Measurements from ENCODE around the gene CALHM6. TPM values are rescaled to one million over a fixed set of nuclear protein-coding genes. Genes with fewer than 3 reads are reported as not detected.

The CALHM6 gene
- total RNA-seq, 4 donors from 2014 or later, result 0.76 to 4.1 (median 1.2) TPM; not detected in 1

DNA sequence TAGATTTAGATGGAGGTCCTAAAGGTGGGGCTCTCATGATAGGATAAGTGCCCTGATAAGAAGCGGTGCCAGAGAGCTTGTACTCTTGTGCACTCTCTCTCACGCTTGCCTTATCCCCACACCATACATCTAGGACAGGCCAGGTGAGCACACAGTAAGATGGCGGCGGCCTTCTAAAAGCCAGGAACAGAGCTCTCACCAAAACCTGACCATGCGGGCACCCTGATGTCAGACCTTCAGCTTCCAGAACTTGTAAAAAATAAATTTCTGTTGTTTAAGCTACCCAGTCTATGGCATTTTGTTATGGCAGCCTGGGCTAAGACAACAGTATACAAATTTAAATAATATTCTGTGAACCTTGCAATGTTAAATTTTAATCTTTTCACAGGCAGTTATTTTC lies 40.8 kb upstream of the CALHM6 start:
- TF ChIP-seq POLR2A (IDR thresholded peaks at IDR 0.05) (no peak), EP300 (IDR thresholded peaks at IDR 0.05) (no peak), POLR2AphosphoS5 (IDR thresholded peaks at IDR 0.05) (no peak)
- H3K27ac ChIP-seq, result no peak overlapping the region
- no peak overlapping the region for H3K4me3 ChIP-seq
- 97% methylated on average over 5 of the region's 5 CpGs for WGBS
- DNase-seq (ENCODE audit: low spot score in 2 of 2), result no peak
- no peaks in the 10 kb centered on the region for H3K9me3 ChIP-seq
- no peaks in the 10 kb centered on the region for H3K27me3 ChIP-seq
- no peaks in the 10 kb centered on the region for H3K36me3 ChIP-seq
- H3K4me1 ChIP-seq, result peaks cover 5% of the 10 kb centered on the region

DNA sequence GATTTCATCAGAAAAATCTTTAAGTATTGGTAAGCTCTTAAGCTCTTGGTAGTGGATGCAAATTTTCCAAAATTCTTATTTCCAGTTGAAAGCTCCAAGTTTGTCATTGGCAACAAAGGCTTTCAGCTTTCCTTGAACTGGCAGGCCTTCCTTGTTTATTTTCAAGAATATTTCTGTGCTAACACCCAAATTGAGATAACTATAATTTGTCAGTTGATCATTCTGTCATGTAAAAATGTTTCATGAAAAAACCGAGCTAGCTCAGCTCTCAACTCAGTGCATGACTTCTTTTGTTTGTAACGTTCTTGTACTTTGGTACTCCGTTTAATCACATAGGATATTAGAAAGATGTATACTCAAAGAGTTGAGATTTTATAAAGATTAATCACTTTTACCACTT lies 38.9 kb upstream of the CALHM6 start:
- H3K4me1 ChIP-seq, result peaks cover 5% of the 10 kb centered on the region
- H3K4me3 ChIP-seq, result no peak overlapping the region
- peaks cover 2% of the 10 kb centered on the region for H3K36me3 ChIP-seq
- 75% methylated on average over 3 of the region's 3 CpGs for WGBS
- no peaks in the 10 kb centered on the region for H3K27me3 ChIP-seq
- DNase-seq (ENCODE audit: low spot score in 2 of 2), result no peak
- TF ChIP-seq, protein P1, sequence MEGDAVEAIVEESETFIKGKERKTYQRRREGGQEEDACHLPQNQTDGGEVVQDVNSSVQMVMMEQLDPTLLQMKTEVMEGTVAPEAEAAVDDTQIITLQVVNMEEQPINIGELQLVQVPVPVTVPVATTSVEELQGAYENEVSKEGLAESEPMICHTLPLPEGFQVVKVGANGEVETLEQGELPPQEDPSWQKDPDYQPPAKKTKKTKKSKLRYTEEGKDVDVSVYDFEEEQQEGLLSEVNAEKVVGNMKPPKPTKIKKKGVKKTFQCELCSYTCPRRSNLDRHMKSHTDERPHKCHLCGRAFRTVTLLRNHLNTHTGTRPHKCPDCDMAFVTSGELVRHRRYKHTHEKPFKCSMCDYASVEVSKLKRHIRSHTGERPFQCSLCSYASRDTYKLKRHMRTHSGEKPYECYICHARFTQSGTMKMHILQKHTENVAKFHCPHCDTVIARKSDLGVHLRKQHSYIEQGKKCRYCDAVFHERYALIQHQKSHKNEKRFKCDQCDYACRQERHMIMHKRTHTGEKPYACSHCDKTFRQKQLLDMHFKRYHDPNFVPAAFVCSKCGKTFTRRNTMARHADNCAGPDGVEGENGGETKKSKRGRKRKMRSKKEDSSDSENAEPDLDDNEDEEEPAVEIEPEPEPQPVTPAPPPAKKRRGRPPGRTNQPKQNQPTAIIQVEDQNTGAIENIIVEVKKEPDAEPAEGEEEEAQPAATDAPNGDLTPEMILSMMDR (IDR thresholded peaks at IDR 0.05), result no peak
- no peak for TF ChIP-seq POLR2AphosphoS5 (IDR thresholded peaks at IDR 0.05)
- no peak for TF ChIP-seq POLR2A (IDR thresholded peaks at IDR 0.05)
- TF ChIP-seq EP300 (IDR thresholded peaks at IDR 0.05), result no peak
- H3K27ac ChIP-seq, result no peak overlapping the region
- H3K9me3 ChIP-seq, result no peaks in the 10 kb centered on the region

DNA sequence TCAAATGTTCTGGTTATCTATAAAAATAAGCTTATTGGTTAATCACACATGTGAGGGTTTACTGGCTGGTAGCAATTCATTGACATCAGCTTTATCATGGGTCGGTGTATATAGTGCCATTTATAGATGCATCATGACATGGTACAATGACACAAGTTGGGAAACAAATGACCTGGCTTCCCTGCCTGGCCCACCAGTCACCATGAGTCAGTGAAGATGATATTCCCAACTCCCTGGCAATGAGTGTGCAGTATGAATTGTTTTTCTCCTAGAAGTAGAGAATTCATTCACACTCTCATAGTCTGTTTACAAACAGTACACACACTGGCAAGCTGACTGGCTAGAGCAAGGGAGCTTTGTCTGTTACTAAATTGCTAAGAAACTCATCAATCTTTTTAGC lies 37.2 kb upstream of the CALHM6 start:
- 71% methylated on average over 1 of the region's 1 CpG for WGBS
- Histone ChIP-seq H3K9me3 (no peaks in the 10 kb centered on the region), H3K27ac (no peak overlapping the region), H3K4me1 (peaks cover 5% of the 10 kb centered on the region), H3K36me3 (peaks cover 13% of the 10 kb centered on the region), H3K4me3 (no peak overlapping the region), H3K27me3 (no peaks in the 10 kb centered on the region)
- no peak for DNase-seq (ENCODE audit: low spot score in 2 of 2)
- TF ChIP-seq, protein P1 (IDR thresholded peaks at IDR 0.05), result no peak
- TF ChIP-seq POLR2A (IDR thresholded peaks at IDR 0.05), result no peak
- no peak for TF ChIP-seq POLR2AphosphoS5 (IDR thresholded peaks at IDR 0.05)
- no peak for TF ChIP-seq EP300 (IDR thresholded peaks at IDR 0.05)

DNA sequence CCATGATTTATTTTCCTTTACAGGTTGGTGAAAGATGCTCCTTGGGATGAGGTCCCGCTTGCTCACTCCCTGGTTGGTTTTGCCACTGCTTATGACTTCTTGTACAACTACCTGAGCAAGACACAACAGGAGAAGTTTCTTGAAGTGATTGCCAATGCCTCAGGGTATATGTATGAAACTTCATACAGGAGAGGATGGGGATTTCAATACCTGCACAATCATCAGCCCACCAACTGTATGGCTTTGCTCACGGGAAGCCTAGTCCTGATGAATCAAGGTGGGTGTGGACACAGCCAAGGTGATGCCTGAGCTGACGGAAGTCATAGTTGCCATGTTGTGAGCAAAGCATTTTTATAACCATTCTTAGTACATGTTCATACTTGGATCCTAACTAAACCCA lies 34.6 kb upstream of the CALHM6 start:
- WGBS, result 65% methylated on average over 3 of the region's 3 CpGs
- TF ChIP-seq, protein P1 (IDR thresholded peaks at IDR 0.05), result no peak
- TF ChIP-seq EP300 (IDR thresholded peaks at IDR 0.05) (no peak), POLR2A (IDR thresholded peaks at IDR 0.05) (no peak), POLR2AphosphoS5 (IDR thresholded peaks at IDR 0.05) (no peak)
- no peak overlapping the region for H3K4me3 ChIP-seq
- no peaks in the 10 kb centered on the region for H3K9me3 ChIP-seq
- H3K4me1 ChIP-seq, result peaks cover 2% of the 10 kb centered on the region
- H3K36me3 ChIP-seq, result peaks cover 24% of the 10 kb centered on the region
- no peaks in the 10 kb centered on the region for H3K27me3 ChIP-seq
- no peak overlapping the region for H3K27ac ChIP-seq
- DNase-seq (ENCODE audit: low spot score in 2 of 2), result no peak

DNA sequence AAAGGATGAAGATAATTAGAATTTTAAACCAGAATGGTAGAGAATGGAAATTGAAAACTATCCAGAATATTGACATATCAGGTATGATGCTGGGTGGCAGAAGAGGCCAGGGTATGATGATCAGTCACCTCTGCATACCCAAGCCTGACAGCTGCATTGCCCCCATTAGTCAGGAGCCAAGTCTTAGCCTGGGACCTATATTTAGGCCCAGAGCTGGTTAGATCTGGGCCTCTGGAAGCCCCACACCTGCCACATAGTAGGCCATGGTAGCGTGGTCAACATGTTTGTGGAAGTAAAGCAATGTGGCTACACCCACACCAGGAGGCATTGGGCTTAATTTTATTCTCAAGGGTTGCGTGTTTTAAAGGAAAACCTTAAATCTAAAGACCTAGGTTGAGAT lies 32.1 kb upstream of the CALHM6 start:
- Histone ChIP-seq H3K36me3 (peaks cover 34% of the 10 kb centered on the region), H3K4me3 (no peak overlapping the region), H3K27me3 (no peaks in the 10 kb centered on the region), H3K4me1 (no peaks in the 10 kb centered on the region), H3K9me3 (no peaks in the 10 kb centered on the region), H3K27ac (no peak overlapping the region)
- TF ChIP-seq EP300 (IDR thresholded peaks at IDR 0.05) (no peak), POLR2AphosphoS5 (IDR thresholded peaks at IDR 0.05) (no peak), POLR2A (IDR thresholded peaks at IDR 0.05) (no peak)
- TF ChIP-seq, protein P1 (IDR thresholded peaks at IDR 0.05), result no peak
- WGBS, result 100% methylated on average over 2 of the region's 2 CpGs
- no peak for DNase-seq (ENCODE audit: low spot score in 2 of 2)

DNA sequence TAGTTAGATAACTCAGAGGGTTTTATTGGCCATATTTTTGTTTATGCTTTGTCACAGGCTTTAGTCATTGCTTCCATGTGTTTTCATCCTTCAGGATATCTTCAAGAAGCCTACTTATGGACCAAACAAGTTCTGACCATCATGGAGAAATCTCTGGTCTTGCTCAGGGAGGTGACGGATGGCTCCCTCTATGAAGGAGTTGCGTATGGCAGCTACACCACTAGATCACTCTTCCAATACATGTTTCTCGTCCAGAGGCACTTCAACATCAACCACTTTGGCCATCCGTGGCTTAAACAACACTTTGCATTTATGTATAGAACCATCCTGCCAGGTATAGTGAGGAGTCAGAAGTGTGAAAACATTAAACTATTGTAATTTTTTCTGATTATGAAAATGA lies 30.3 kb upstream of the CALHM6 start:
- TF ChIP-seq EP300 (IDR thresholded peaks at IDR 0.05) (no peak), POLR2A (IDR thresholded peaks at IDR 0.05) (no peak), POLR2AphosphoS5 (IDR thresholded peaks at IDR 0.05) (no peak)
- TF ChIP-seq, protein P1 (IDR thresholded peaks at IDR 0.05), result no peak
- Histone ChIP-seq H3K36me3 (peaks cover 43% of the 10 kb centered on the region), H3K9me3 (no peaks in the 10 kb centered on the region), H3K27ac (no peak overlapping the region), H3K4me3 (no peak overlapping the region), H3K4me1 (no peaks in the 10 kb centered on the region), H3K27me3 (no peaks in the 10 kb centered on the region)
- no peak for DNase-seq (ENCODE audit: low spot score in 2 of 2)
- WGBS, result 94% methylated on average over 4 of the region's 4 CpGs
